NCI-H2171 treated with DMSO at 0.1 percent for 48 hours (cell line): ENCODE measurements around the gene PSMD3.
A peak's percentile ranks its signal among the peaks of the same experiment; 100 is the strongest.

Source experiments
- DNase-seq: peaks from one replicate; lab custom pipeline; 2025; lab: John Stamatoyannopoulos, UW

The PSMD3 gene

GRCh38 chr17:39960524-39961041 lies 20.0 kb upstream of the PSMD3 start:
- no peak for DNase-seq

DNA sequence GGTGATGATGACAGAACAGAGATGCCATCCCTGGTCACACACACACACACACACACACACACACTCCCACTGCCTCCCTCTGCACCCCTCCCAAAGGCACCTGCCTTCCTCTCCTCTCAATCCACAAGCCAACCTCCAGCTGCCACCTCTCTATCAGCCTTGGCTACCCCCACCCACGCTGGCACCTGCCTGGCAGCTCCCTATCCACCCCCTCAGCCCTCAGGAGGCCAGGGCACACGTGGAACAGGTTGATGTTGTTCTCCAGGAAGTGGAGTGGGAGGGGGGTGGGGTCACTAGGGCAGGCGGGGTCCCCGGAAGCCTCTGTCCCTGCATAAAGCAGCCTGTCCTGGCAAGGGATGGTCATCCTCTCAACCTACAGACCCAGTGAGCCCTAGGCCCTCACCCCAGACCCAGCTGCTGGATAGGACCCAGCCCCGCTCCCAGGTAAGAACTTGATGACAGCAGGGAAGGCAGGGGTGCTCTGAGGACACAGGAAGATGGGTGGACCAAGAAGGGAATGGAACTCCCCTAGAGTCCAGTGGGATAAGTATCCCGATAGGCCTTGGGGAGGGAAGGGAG lies 17.9 kb upstream of the PSMD3 start, which contains the start of gene GSDMA:
Gene GSDMA, plus strand, starts transcription at position 363 of the 579 bp plus-strand sequence. CDS start 2,684 bp downstream, outside the sequence.
- DNase-seq: no peak

- no peak for DNase-seq
Measured at GRCh38 chr17:39963829-39964228, 16.8 kb upstream of the PSMD3 start.

GRCh38 chr17:39965017-39965699 lies 15.4 kb upstream of the PSMD3 start:
- no peak for DNase-seq

DNA sequence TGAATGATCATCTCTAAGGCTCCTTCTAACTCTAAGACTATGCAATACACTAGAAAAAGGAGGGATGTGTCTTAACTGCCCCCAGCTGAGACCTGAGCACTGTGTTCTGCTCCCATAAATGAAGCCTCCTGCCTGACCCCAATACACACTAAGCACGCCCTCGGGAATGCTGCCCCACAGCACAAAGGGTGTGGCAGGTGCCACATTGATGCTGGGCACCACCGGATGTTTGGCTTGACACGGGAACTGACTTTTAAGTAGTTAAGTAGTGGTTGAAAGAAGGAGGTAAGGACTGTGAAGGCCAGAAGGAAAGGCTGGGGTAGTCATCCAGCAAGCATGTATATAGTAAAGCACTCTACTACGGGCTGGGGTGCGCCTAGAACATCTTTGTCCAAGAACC lies 13.8 kb upstream of the PSMD3 start:
- DNase-seq: no peak

DNA sequence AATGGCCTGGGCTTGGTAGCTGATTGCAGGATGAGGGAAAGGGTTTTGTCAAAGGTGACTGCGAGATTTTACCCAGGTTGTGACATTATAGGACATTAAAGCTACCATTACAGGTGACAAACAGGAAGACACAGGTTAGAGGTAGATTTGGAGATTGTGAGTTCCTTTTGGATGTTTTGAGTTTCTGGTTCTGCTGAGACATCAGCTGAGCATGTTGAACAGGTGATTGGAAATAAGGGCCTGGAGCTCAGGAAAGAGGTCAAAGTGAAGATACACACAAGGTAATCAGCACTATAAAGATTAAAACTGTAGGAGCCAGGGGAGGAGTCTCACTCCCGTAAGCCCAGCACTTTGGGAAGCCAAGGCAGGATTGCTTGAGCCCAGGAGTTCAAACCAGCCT lies 11.8 kb upstream of the PSMD3 start:
- DNase-seq: no peak

DNA sequence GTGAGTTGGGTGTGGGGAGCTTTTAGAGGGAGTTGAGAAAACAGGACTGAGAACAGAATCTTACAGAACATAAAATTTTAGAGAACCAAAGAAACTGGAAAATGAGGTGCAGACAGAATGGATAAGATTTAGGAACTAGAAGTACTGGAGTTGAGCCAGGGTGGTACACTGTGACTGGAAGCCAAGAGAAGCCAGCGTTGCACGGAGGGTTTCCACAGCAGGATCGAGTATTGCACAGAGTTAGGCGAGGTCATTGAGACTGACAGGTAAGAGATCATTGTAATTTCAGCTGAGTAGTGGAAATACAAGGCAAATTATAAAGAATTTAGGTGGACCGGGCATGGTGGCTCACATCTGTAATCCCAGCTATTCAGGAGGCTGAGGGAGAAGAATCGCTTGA lies 11.2 kb upstream of the PSMD3 start:
- DNase-seq: no peak

- no peak for DNase-seq
Measured at GRCh38 chr17:39970157-39970692, 10.4 kb upstream of the PSMD3 start.

DNA sequence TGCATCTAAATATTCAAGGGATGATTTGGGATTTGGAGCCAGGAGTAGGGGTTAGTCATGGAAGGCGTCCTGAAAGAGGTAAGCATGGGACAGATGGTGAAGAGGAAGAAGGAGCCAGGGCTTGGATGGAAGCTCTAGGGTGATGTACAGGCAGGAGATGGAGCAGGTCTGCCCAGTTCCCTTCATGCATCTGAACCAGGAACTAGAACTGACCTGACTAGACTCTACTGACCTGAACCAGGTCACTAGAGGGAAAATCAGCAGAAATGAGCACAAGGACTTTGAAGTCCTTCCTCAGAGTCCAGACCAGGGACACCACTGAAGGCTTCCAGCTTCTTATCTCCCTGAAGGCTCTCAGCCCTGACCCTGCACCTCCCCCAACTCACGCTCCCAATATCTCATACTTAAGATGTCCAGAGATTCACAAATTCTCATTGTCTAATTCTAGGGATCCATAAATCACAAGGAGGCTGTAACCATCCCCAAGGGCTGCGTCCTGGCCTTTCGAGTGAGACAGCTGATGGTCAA lies 9.5 kb upstream of the PSMD3 start:
- no peak for DNase-seq

GRCh38 chr17:39972271-39972670 lies 8.3 kb upstream of the PSMD3 start:
- DNase-seq: no peak

DNA sequence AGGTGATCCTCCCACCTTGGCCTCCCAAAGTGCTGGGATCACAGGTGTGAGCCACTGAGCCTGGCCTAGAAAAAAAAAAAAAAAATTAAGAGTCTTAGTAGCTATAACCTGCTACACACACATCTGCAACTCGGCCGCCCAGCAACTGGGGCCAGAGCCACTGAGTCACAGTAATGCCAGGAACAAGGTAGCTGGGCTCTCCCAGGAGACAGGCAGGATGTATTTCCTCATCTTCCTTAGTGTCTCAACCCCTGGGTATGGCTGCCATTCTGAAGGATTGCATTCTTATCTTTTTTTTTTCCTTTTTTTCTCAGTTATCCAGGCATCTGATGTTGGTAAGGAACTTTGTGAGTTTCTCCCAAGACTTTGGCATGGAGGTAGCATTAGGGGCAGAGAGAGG lies 7.1 kb upstream of the PSMD3 start:
- no peak for DNase-seq

- no peak for DNase-seq
Measured at GRCh38 chr17:39974433-39974832, 6.2 kb upstream of the PSMD3 start.

DNA sequence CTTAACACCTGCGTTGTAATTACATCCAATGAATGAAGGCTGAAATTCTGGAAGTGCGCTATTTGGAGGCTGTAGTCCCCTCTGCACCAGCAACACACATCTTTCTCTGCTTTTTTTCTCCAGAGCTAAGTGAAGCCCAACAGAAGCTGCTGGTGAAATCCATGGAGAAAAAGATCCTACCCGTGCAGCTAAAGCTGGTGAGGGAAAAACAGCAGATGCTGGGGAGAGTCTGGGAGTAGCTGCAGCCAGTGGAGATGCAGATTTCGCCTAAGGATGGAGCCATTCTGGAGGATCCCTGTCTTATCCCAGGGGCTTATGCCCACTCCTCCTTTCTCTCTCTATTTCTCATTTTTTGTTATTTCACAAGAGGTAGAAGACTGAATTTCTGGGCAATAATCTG lies 4.8 kb upstream of the PSMD3 start:
- DNase-seq: no peak

DNA sequence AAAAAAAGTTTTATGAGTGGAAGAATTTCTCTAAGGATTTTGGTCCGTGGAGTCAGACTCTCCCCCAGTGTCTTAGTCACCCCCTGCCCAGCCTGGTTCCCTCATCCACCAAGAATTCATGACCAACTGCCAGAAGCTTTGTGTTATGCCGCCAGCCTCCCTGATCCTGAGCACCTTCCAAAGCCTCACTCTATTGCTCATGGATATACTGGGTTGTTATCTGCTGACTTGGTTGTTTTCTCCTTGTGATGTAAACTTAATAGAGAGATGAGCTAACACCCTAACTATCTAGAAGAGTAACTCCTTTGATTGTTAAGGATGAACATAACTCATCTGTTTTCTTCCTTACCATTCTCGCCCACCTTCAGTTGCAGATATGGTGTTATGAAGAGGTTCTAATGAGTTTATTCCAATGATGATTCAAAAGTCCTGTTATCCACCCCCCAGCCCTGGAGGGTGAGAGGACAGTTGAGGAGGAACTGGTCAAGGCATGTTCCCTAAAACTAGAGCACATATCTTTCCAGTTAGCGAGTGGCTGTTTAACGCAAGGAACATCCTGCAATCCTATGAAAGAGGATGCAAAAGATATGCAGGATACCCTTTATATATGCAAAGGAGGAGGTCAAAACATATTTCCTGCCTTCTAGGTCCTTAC lies 1.5 kb upstream of the PSMD3 start:
- DNase-seq: no peak

GRCh38 chr17:39979893-39980350 lies 685 bp upstream of the PSMD3 start:
- peak; percentile 82 for DNase-seq

DNA sequence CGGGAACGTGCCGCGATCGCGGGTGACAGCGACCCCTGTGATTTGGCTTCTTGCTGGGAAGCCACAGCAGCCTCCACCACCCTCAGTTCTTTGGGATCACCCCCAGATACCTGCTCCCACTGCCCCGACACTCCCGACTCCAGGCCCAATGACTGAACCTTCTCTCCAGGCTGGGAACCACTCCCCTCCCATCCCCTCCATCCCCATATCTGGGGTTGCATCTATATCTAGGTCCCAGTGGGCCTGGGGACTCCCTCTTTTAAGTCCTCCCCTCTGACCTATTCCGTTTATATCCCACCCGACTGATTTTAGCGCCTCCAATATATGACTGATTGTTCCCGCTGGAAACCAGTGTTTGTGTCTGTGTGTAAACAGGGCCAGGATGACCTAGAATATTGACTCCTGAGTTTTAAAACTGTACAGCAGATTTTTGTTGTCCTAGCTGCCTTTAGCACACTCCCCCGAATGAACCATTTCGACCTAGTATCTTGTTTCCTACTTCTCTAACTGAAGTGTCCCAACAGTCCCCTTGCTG lies 667 bp downstream of the PSMD3 start:
- peak; percentile 24 for DNase-seq

DNA sequence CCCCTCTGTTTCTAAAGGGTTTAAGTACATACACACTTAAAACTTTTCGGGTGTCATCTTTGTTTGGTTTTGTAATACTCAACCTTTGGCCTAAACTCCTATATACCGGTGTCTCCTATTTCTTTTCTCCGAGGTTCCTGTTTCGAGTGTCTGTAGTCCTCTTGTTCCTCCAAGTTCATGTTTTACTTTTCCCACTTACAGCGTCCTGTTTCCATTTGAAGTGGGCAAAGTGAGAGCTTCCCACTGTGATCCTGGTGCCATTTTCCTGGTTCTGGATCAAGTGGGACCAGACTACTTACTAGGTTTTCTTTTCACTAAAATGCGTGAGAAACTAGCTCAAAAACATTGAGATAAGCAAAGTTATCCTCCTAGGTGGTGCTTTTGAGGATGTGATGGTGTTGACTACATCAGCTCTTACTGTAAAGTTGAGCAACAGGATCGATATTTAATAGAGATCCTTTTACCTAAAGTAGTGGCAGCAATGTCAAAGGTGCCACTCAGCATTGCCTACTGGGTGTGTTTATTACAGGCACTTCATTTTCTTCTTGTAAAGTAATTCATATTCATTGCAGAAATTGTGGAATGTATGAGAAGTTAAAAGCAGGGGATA lies 1.3 kb downstream of the PSMD3 start:
- no peak for DNase-seq

DNA sequence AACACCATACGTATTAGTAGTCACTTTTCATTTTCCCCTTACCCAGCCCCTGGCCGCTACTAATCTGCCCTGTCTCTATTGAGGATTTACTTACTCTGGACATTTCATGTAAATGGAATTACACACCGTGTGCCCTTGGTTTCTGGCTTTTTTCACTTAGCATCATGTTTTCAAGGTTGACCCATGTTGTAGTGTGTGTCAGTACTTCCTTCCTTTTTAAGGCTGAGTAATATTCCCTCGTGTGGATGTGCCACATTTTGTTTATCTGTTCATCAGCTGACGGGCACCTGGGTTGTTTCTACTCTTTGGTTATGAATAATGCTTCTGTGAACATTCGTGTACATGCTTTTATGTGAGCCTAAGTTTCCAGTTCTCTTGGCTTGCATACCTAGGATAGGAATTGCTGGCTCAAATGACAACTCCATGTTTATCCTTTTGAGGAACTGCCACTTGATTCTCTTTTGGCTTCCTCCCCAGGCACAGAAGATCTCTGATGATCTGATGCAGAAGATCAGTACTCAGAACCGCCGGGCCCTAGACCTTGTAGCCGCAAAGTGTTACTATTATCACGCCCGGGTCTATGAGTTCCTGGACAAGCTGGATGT lies 7.7 kb downstream of the PSMD3 start:
- DNase-seq: no peak

DNA sequence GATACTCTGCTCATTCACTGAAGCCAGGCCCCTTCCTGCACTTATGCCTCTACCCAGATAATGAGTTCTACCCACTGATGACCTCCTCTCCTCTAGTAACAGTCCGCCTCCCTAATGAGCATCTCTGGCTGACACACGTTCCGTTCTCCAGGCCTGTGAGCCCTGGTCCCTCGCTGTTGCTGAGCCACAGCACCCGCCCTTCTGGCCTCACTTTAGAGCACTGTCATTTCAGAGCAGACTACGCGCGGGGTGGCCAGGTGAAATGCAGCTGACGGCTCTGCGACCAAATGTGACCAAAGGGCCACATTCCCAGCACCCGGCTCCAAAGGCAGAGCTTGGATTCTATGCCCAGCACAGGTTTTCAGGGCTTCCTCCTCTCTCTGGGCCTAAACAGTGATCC lies 13.8 kb downstream of the PSMD3 start:
- no peak for DNase-seq

DNA sequence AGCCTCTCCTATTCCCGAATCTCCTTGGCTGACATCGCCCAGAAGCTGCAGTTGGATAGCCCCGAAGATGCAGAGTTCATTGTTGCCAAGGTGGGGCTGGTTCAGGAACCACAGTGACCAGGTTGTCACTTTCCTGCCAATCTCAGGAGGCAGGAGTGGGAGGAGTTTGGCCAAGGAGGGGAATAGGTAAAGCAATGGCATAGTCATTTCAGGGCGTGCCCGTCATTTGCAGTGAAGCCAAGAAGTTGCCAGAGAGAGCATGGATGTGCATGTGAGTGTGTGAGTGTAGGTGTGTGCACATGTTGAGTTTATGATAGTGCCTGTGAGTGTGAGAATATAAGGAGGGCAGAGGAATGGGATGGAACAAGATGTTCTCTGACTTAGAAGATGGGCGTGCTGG lies 14.8 kb downstream of the PSMD3 start:
- no peak for DNase-seq

- DNase-seq: no peak
Measured at GRCh38 chr17:39996162-39996561, 15.6 kb downstream of the PSMD3 start.
